GM12865 (cell line): ENCODE measurements around the gene FAM120AOS.
A peak's percentile ranks its signal among the peaks of the same experiment; 100 is the strongest.

Source experiments
- DNase-seq: peaks from one replicate; pipeline ENCODE4 v3.0.0; 2010; ENCODE audit warnings: low read depth
- H3K4me3 ChIP-seq: 2 replicates; pipeline ENCODE4 v1.5.1; 2011; ENCODE audit warnings: mild to moderate bottlenecking, low read depth, low read length, control low read depth
- TF ChIP-seq, protein P1 (sequence below): IDR thresholded peaks from 2 replicates; pipeline ENCODE4 v1.5.1; 2011; ENCODE audit warnings: low read length, control low read depth, low read depth, inconsistent platforms; ENCODE audit not compliant: insufficient read depth; ENCODE audit errors: missing control alignments

Gene FAM120AOS

GRCh38 chr9:93477397-93477796, 24.0 kb upstream of the FAM120AOS start:
- H3K4me3 ChIP-seq, result no peak overlapping the region
- DNase-seq, result no peak
- TF ChIP-seq, protein P1, sequence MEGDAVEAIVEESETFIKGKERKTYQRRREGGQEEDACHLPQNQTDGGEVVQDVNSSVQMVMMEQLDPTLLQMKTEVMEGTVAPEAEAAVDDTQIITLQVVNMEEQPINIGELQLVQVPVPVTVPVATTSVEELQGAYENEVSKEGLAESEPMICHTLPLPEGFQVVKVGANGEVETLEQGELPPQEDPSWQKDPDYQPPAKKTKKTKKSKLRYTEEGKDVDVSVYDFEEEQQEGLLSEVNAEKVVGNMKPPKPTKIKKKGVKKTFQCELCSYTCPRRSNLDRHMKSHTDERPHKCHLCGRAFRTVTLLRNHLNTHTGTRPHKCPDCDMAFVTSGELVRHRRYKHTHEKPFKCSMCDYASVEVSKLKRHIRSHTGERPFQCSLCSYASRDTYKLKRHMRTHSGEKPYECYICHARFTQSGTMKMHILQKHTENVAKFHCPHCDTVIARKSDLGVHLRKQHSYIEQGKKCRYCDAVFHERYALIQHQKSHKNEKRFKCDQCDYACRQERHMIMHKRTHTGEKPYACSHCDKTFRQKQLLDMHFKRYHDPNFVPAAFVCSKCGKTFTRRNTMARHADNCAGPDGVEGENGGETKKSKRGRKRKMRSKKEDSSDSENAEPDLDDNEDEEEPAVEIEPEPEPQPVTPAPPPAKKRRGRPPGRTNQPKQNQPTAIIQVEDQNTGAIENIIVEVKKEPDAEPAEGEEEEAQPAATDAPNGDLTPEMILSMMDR, result no peak

- no peak for DNase-seq
- TF ChIP-seq, protein P1, result no peak
- no peak overlapping the region for H3K4me3 ChIP-seq
Measured at GRCh38 chr9:93476924-93477323, 23.5 kb upstream of the FAM120AOS start.

DNA sequence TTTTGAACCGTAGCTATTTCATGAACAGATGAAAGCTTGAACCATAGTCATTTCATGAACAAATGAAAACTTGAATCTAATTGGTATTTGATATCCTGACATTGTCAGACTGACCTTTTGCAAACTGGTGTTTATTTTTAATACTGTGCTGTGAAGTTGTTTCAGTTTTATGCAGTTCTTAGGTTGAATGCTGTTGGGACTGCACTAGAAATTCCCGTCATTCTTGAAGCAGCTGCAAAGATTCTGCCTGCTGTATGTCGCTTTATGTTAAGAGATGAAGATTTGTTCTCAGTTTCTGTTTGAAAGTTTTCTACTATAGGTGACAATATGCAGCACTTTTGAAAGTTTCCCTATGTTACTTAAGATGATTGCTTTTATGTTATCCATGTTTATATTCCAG, 22.5 kb upstream of the FAM120AOS start:
- H3K4me3 ChIP-seq, result no peak overlapping the region
- DNase-seq, result peak; percentile 25
- TF ChIP-seq, protein P1, result no peak

DNA sequence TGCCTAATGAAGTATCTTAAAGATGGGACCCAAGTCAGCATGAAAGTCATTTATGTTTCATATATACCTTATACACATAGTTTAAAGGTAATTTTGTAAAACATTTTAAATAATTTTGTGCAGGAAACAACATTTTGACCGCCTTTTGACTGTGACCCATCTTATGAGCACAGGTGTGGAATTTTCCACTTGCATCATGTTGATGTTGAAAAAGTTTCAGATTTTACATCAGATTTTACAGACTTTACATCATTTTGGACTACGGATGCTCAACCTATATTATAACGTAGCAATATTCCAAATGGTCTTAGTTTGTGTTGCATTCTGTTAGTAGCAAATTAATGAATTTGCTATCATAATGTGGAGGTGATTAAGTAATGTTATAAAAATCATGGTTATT, 21.7 kb upstream of the FAM120AOS start:
- no peak overlapping the region for H3K4me3 ChIP-seq
- TF ChIP-seq, protein P1, result no peak
- no peak for DNase-seq

GRCh38 chr9:93473411-93473810, 20.0 kb upstream of the FAM120AOS start:
- TF ChIP-seq, protein P1, result no peak
- H3K4me3 ChIP-seq, result no peak overlapping the region
- no peak for DNase-seq

GRCh38 chr9:93471124-93471523, 17.7 kb upstream of the FAM120AOS start:
- TF ChIP-seq, protein P1, result no peak
- no peak overlapping the region for H3K4me3 ChIP-seq
- DNase-seq, result no peak

- no peak overlapping the region for H3K4me3 ChIP-seq
- TF ChIP-seq, protein P1, result no peak
- no peak for DNase-seq
Measured at GRCh38 chr9:93470391-93470790, 17.0 kb upstream of the FAM120AOS start.
